Activated naive CD4-positive, alpha-beta T cell treated with Interleukin-2 at 50 U/mL for 16 hours (primary cell): ENCODE results near the gene NPIPB5.
"Not testable (repeated sequence)": the region's sequence is repeated elsewhere in the genome, so short reads cannot be mapped to it uniquely, and the experiment has no call there.

ENCODE experiments used
- DNase-seq: peaks from one replicate; pipeline ENCODE4 v3.0.0-alpha.2; 2020

NPIPB5 gene

GRCh38 chr16:22510591-22510990, at the start of gene NPIPB5:
Gene NPIPB5, plus strand, starts transcription at chr16:22510891. Its CDS starts 2,911 bp downstream, at chr16:22513802.
- not testable (repeated sequence) for DNase-seq

DNA sequence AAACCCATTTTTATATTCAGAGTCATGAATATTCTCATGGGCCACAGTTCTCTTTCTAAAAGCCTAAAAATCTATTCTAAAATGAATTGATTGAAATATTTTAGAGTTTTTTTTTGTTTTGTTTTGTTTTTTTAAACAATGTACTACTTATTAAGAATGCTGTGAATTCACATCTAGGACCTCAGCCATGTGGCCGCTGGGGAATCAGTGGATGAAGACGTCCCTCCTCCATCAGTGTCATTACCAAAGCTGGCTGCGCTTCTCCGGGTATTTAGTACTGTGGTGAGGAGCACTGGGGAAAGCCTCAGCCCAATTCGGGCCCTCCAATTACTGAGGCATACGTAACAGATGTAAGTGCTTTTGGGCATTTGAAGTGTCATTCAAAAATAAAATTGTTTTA, 41.8 kb upstream of the NPIPB5 start:
- not testable (repeated sequence) for DNase-seq

- DNase-seq: not testable (repeated sequence)
These were observed 27.3 kb downstream of the NPIPB5 start for GRCh38 chr16:22537996-22538395.

DNA sequence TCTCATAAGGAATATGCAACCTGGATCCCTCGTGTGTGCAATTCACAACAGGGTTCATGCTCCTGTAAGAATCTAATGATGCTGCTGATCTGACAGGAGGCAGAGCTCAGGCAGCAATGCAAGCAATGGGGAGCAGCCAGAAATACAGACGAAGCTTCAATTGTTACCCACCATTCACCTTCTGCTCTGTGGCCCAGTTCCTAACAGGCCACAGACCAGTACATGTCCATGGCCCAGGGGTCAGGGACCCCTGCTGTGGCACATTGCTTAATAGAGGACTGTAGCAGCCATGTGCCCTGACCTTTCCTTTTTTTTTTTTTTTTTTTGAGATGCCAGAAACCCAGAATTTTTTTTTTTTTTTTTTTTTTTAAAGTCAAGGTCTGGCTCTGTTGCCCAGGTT, 34.1 kb downstream of the NPIPB5 start:
- DNase-seq: not testable (repeated sequence)

DNA sequence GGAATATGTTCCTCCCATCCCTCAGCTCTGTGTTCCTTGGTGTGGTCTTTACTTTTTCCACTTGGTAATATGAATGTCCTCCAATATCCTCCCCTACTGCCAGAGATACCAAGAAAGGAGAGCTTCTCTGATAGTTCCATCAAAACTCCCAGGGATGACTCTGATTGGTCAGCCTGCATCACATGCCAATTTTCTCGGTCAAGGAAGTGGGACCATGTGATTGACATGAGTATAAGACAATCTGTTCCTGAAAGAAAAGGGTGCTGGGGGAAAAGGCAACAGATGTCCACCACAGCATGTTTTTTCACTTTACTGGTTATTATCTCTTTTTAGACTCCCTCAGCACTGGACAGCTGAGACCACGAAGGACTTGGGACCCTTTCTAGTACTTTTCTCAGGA, 35.9 kb downstream of the NPIPB5 start:
- DNase-seq: not testable (repeated sequence)

- not testable (repeated sequence) for DNase-seq
These were observed 36.6 kb downstream of the NPIPB5 start for GRCh38 chr16:22547170-22547765.

DNA sequence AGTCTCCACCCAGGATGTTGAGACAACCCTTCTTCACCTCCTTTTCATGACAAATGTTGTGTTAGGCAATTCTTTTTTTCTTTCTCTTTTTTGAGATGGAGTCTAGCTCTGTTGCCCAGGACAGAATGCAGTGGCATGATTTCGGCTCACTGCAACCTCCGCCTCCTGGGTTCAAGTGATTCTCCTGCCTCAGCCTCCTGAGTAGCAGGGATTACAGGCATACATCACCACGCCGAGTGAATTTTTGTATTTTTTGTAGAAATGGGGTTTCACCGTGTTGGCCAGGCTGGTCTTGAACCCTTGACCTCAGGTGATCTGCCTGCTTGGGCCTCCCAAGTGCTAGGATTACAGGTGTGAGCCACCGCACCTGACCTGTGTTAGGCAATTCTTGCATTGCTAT, 39.2 kb downstream of the NPIPB5 start:
- DNase-seq: not testable (repeated sequence)

- not testable (repeated sequence) for DNase-seq
These were observed 40.5 kb downstream of the NPIPB5 start for GRCh38 chr16:22551143-22551542.

GRCh38 chr16:22551651-22552050, 41.0 kb downstream of the NPIPB5 start:
- DNase-seq: not testable (repeated sequence)

DNA sequence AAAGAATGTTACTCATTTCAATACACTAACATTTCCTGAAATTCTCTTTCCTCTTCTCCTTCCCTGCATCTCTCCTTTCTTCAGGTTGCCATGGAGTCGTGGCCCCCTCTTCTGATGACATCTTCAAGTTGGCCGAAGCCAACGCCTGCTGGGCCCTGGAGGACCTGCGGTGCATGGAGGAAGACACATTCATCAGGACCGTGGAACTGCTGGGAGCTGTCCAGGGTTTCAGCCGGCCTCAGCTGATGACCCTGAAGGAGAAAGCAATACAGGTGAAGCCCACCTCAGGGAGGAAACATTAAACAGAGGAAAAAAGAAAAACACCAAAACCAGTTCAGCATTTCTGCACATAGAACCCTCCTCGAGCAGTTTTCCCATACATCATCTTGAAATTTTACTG, 46.1 kb downstream of the NPIPB5 start:
- not testable (repeated sequence) for DNase-seq
